Measurements from ENCODE around the gene PPP2R2B. TPM values are rescaled to one million over a fixed set of nuclear protein-coding genes. Genes with fewer than 3 reads are reported as not detected.

Gene PPP2R2B
- total RNA-seq: 0.27 TPM in 1 of 2 replicates, not detected in the other

DNA sequence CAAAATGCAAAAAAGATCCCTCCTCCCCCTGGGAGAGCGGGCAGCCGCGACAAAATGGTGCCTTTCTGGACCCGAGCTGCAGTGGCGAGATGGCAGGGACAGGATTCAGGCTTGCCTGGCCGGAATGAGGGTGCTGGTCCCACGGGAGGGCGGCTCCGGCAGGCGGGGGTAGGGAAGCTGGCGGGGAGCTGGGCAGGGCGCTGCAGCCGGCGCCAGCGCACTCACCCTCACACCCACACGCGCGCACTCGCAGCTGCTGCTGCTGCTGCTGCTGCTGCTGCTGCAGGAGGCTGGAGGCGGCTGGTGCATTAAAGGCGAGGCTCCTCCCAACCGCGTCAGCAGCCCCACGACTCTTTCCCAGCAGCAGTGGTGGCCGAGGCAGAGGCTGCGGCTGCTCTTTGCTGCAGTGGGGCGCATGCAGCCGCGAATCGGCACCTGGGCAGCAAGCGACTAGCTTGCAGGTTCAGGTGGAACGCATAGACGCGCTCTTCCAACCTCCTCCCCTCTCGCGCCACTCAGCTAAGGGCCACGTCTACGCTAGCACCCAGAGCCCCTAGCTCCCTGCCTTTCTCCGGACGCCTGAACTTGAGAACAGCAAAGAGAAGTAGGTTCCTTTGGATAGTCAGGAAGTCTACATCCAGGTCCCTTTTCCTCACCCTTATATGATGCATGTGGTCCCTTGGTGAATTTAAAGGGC, at the start of gene PPP2R2B:
Gene PPP2R2B (minus strand): TSS at position 282 of the 697 bp plus-strand sequence.

